Mesodermal cell (in vitro differentiated cells): ENCODE measurements around the gene TMED4.

ENCODE experiments used
- H3K27ac ChIP-seq: 2 replicates; pipeline ENCODE4 v1.7.0; 2013; ENCODE audit warnings: mild to moderate bottlenecking, low read depth, low read length, moderate library complexity; ENCODE audit not compliant: severe bottlenecking
- H3K36me3 ChIP-seq: 2 replicates; pipeline ENCODE4 v1.7.1; 2013; ENCODE audit warnings: mild to moderate bottlenecking, low read length, moderate library complexity; ENCODE audit not compliant: control insufficient read depth, insufficient read depth
- H3K4me1 ChIP-seq: one replicate; pipeline ENCODE4 v1.7.1; 2013; ENCODE audit warnings: mild to moderate bottlenecking, low read length; ENCODE audit not compliant: insufficient read depth, control insufficient read depth, poor library complexity, severe bottlenecking
- H3K4me3 ChIP-seq: 2 replicates; pipeline ENCODE4 v1.7.0; 2013; ENCODE audit warnings: low read length, control low read depth, mild to moderate bottlenecking; ENCODE audit not compliant: insufficient read depth, poor library complexity, severe bottlenecking; ENCODE audit errors: extremely low read depth
- H3K9me3 ChIP-seq: 2 replicates; pipeline ENCODE4 v1.7.1; 2013; ENCODE audit warnings: mild to moderate bottlenecking, low read length, moderate library complexity; ENCODE audit not compliant: control insufficient read depth
- WGBS, 2 experiments: methylation state at CpG; one replicate each; pipeline ENCODE4 v1.1.5; 2013; ENCODE audit warnings: missing lambda C conversion rate in 2 of 2; ENCODE audit not compliant: insufficient coverage in 2 of 2; 5-methylcytosine and 5-hydroxymethylcytosine counted together

Gene TMED4

GRCh38 chr7:44580945-44581878, 819 bp downstream of the TMED4 start:
- whole genome bisulfite sequencing, 2 experiments, result 33 to 34% methylated on average over 27 to 28 of the region's 30 CpGs
- H3K4me1 ChIP-seq, result no peaks in the 10 kb centered on the region
- H3K9me3 ChIP-seq, result no peaks in the 10 kb centered on the region
- H3K36me3 ChIP-seq, result peaks cover 37% of the 10 kb centered on the region
- peak overlapping the region; percentile 83 for H3K4me3 ChIP-seq
- peak overlapping the region; percentile 16 for H3K27ac ChIP-seq

GRCh38 chr7:44576228-44576627, 5.8 kb downstream of the TMED4 start:
- Histone ChIP-seq H3K27ac (no peak overlapping the region), H3K4me1 (peaks cover 4% of the 10 kb centered on the region), H3K9me3 (no peaks in the 10 kb centered on the region), H3K4me3 (no peak overlapping the region), H3K36me3 (peaks cover 65% of the 10 kb centered on the region)
- 84 to 89% methylated on average over 2 of the region's 2 CpGs for WGBS, 2 experiments

GRCh38 chr7:44575054-44575453, 7.0 kb downstream of the TMED4 start:
- H3K4me3 ChIP-seq, result peak overlapping the region; percentile 66
- H3K36me3 ChIP-seq, result peaks cover 66% of the 10 kb centered on the region
- peaks cover 4% of the 10 kb centered on the region for H3K4me1 ChIP-seq
- H3K27ac ChIP-seq, result no peak overlapping the region
- H3K9me3 ChIP-seq, result no peaks in the 10 kb centered on the region

GRCh38 chr7:44574287-44574872, 7.7 kb downstream of the TMED4 start:
- Histone ChIP-seq H3K36me3 (peaks cover 66% of the 10 kb centered on the region), H3K9me3 (no peaks in the 10 kb centered on the region), H3K27ac (peak overlapping the region; percentile 69), H3K4me3 (peak overlapping the region; percentile 66), H3K4me1 (peaks cover 4% of the 10 kb centered on the region)
- WGBS, 2 experiments, result 4 to 29% methylated on average over 5 to 6 of the region's 18 CpGs

GRCh38 chr7:44573464-44574286, 8.4 kb downstream of the TMED4 start, which contains the start of gene DDX56:
Gene DDX56, minus strand, starts transcription at chr7:44573908. Its CDS starts 13 bp downstream, at chr7:44573895.
- peaks cover 4% of the 10 kb centered on the region for H3K4me1 ChIP-seq
- 2% methylated on average over 67 to 71 of the region's 74 CpGs for WGBS, 2 experiments
- H3K4me3 ChIP-seq, result peak within 1 kb of the TSS; percentile 66
- H3K9me3 ChIP-seq, result no peaks in the 10 kb centered on the region
- H3K36me3 ChIP-seq, result peaks cover 66% of the 10 kb centered on the region
- H3K27ac ChIP-seq, result peak within 1 kb of the TSS; percentile 69

GRCh38 chr7:44572771-44573170, 9.3 kb downstream of the TMED4 start:
- WGBS, 2 experiments, result 85 to 90% methylated on average over 3 to 4 of the region's 5 CpGs
- H3K27ac ChIP-seq, result no peak overlapping the region
- H3K9me3 ChIP-seq, result no peaks in the 10 kb centered on the region
- H3K4me1 ChIP-seq, result peaks cover 4% of the 10 kb centered on the region
- peak overlapping the region; percentile 66 for H3K4me3 ChIP-seq
- peaks cover 67% of the 10 kb centered on the region for H3K36me3 ChIP-seq

GRCh38 chr7:44569959-44570358, 12.1 kb downstream of the TMED4 start:
- Histone ChIP-seq H3K4me1 (peaks cover 4% of the 10 kb centered on the region), H3K36me3 (peaks cover 76% of the 10 kb centered on the region), H3K27ac (no peak overlapping the region), H3K4me3 (no peak overlapping the region), H3K9me3 (no peaks in the 10 kb centered on the region)
- 86 to 94% methylated on average over 8 of the region's 9 CpGs for WGBS, 2 experiments

- WGBS, 2 experiments, result 98% methylated on average over 10 to 13 of the region's 17 CpGs
- H3K4me3 ChIP-seq, result no peak overlapping the region
- no peak overlapping the region for H3K27ac ChIP-seq
- H3K4me1 ChIP-seq, result no peaks in the 10 kb centered on the region
- H3K9me3 ChIP-seq, result no peaks in the 10 kb centered on the region
- H3K36me3 ChIP-seq, result peaks cover 85% of the 10 kb centered on the region
These were observed 13.1 kb downstream of the TMED4 start for GRCh38 chr7:44568771-44569560.

GRCh38 chr7:44567884-44568283, 14.1 kb downstream of the TMED4 start:
- H3K4me3 ChIP-seq, result no peak overlapping the region
- peaks cover 87% of the 10 kb centered on the region for H3K36me3 ChIP-seq
- no peak overlapping the region for H3K27ac ChIP-seq
- 97% methylated on average over 5 to 6 of the region's 6 CpGs for WGBS, 2 experiments
- H3K4me1 ChIP-seq, result peaks cover 6% of the 10 kb centered on the region
- no peaks in the 10 kb centered on the region for H3K9me3 ChIP-seq

- 88 to 100% methylated on average over 4 to 5 of the region's 5 CpGs for WGBS, 2 experiments
- no peak overlapping the region for H3K4me3 ChIP-seq
These were observed 15.4 kb downstream of the TMED4 start for GRCh38 chr7:44566680-44567079.

More at GRCh38 chr7:44566680-44567079, 15.4 kb downstream of the TMED4 start:
- Histone ChIP-seq H3K9me3 (no peaks in the 10 kb centered on the region), H3K27ac (no peak overlapping the region), H3K4me1 (peaks cover 15% of the 10 kb centered on the region), H3K36me3 (peaks cover 75% of the 10 kb centered on the region)
